Ovary (tissue), 9 donors: ENCODE results near the gene CSF1R. TPM values are rescaled to one million over a fixed set of nuclear protein-coding genes. Genes with fewer than 3 reads are reported as not detected.

Experiments
- DNase-seq, 5 donors: peaks; one replicate each; pipeline ENCODE4 v3.0.0-alpha.2; 2019 to 2020
- H3K27ac ChIP-seq, 2 donors: fragments of 200-600 bp; one replicate each; pipeline versions ENCODE4 v1.5.1 to v1.8.0; 2019 to 2022
- H3K27me3 ChIP-seq: fragments of 200-600 bp; one replicate; pipeline ENCODE4 v1.8.0; 2022
- H3K36me3 ChIP-seq: fragments of 200-600 bp; sonication (generic); one replicate; pipeline ENCODE4 v1.5.1; 2019
- H3K4me1 ChIP-seq: one replicate; pipeline ENCODE4 v1.8.1; 2013; ENCODE audit warnings: mild to moderate bottlenecking, moderate library complexity; ENCODE audit not compliant: insufficient read depth
- H3K4me3 ChIP-seq: fragments of 200-600 bp; sonication (generic); one replicate; pipeline ENCODE4 v1.5.1; 2017
- H3K9me3 ChIP-seq, 2 donors: fragments of 200-600 bp in 1 of 2; sonication (generic) in 1 of 2; one replicate each; pipeline versions ENCODE4 v1.5.1 to v1.8.1; 2013 to 2019; ENCODE audit warnings: mild to moderate bottlenecking in 1 of 2, moderate library complexity in 1 of 2
- EP300 ChIP-seq: sonication (generic); formaldehyde crosslinking; IDR thresholded peaks from one replicate; pipeline ENCODE4 v1.6.1; 2017; ENCODE audit warnings: antibody characterized with exemption
- POLR2A ChIP-seq: fragments of 450-650 bp; IDR thresholded peaks from one replicate; pipeline ENCODE4 v1.6.1; 2017; ENCODE audit warnings: antibody characterized with exemption, mild to moderate bottlenecking, moderate library complexity
- WGBS, 3 donors: extraction: QIAGEN DNeasy Blood & Tissue Kit in 1 of 3; methylation state at CpG; one replicate each; pipeline versions ENCODE4 v1.1.5 to v1.1.7; 2013 to 2017; 5-methylcytosine and 5-hydroxymethylcytosine counted together
- intact Hi-C, 4 donors: fragments of 100-400 bp; cut with DNase I; formaldehyde crosslinking; loops; one replicate each; pipeline versions ENCODE4 v1.11.0 to v1.15.1; 2022 to 2023
- polyA plus RNA-seq, 2 donors: library from polyadenylated mRNA; stranded (reverse); fragments of 200-250 nt in 1 of 2; fragments of 350-450 nt in 1 of 2; fragmentation: Illumina TruSeq in 1 of 2; extraction: RNeasy Lipid Tissue Mini Kit (QIAGEN cat#74804) in 1 of 2; gene quantifications; one replicate each; pipeline ENCODE4 v1.2.3, GENCODE V29; 2013 to 2014
- total RNA-seq, 7 donors: library from RNA; depleted of rRNA in 2 of 7; stranded (reverse); fragments of >200 nt in 2 of 7; fragmentation: NEBNext Ultra II Directional in 3 of 7; extraction: Animal tissue kit (Norgen Biotek cat#: 25700) in 3 of 7; gene quantifications; one replicate each; pipeline versions ENCODE4 v1.1.0 to v1.2.4, GENCODE V29; 2016 to 2023
- TF ChIP-seq, protein P1 (sequence below), 3 donors: fragments of 450-650 bp in 2 of 3; fragments of 200-600 bp in 1 of 3; IDR thresholded peaks; one replicate each; pipeline versions ENCODE4 v1.5.1 to v1.8.0; 2016 to 2022; ENCODE audit warnings: antibody characterized with exemption in 3 of 3, mild to moderate bottlenecking in 1 of 3
- donor health status: DM: no; HTN: no; CAD: no; lungs with moderate emphysema.
- donor health status: DM: no; HTN: no; CAD: no.
- donor health status: Bipolar disorder and iron deficiency.
- donor health status: DM: yes; HTN: yes; CAD: no.
- donor health status: DM: no; HTN: no; CAD: no.
- donor health status: DM: yes; HTN: yes; CAD: no.

The CSF1R gene
- total and polyA plus RNA-seq, 9 donors: 7.6 to 41.9 (median 16.4) TPM

GRCh38 chr5:150108711-150109514 lies 22.6 kb upstream of the CSF1R start:
- Histone ChIP-seq H3K36me3 (no peaks in the 10 kb centered on the region), H3K27me3 (no peaks in the 10 kb centered on the region), H3K9me3 (no peaks in the 10 kb centered on the region), H3K4me1 (peaks cover 4% of the 10 kb centered on the region), H3K27ac (no peak overlapping the region), H3K4me3 (no peak overlapping the region)
- intact Hi-C loops: no loop called here
- DNase-seq: no peak
- 90 to 94% (median 91%) methylated on average over 11 of the region's 11 CpGs for WGBS, 3 donors
- no peak for TF ChIP-seq POLR2A
- TF ChIP-seq EP300: no peak
- TF ChIP-seq, protein P1, sequence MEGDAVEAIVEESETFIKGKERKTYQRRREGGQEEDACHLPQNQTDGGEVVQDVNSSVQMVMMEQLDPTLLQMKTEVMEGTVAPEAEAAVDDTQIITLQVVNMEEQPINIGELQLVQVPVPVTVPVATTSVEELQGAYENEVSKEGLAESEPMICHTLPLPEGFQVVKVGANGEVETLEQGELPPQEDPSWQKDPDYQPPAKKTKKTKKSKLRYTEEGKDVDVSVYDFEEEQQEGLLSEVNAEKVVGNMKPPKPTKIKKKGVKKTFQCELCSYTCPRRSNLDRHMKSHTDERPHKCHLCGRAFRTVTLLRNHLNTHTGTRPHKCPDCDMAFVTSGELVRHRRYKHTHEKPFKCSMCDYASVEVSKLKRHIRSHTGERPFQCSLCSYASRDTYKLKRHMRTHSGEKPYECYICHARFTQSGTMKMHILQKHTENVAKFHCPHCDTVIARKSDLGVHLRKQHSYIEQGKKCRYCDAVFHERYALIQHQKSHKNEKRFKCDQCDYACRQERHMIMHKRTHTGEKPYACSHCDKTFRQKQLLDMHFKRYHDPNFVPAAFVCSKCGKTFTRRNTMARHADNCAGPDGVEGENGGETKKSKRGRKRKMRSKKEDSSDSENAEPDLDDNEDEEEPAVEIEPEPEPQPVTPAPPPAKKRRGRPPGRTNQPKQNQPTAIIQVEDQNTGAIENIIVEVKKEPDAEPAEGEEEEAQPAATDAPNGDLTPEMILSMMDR (IDR thresholded peaks at IDR 0.05): no peak

DNA sequence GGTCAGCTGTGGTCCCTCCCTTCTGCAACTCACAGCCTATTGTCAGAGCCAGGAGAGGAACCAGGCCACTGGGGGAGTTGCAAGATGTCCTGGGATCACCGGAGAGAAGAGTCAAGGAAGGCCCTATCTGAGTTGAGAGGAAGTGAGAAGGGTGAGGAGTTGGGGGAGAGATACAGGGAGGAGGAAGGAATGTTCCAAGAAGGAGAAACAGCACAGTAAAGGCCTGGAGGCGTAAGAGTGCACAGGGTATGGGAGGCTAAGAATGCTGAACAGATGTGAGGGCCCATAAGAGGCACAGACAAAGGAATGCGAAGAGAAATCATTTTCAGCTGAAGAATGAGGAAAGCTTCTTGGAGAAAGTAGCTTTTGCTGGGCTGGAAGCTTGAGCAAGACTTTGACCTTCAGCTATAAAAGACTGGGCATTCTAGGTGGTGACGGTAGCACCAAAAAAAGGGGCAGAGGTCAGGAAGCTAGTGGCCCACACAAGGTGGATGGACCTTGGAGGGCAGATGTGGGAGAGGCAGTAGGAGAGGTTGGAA lies 21.6 kb upstream of the CSF1R start:
- peak in 1 of 5 donors; percentile 32 for DNase-seq
- intact Hi-C loops: no loop called here
- H3K27me3 ChIP-seq: no peaks in the 10 kb centered on the region
- TF ChIP-seq EP300 (no peak), POLR2A (no peak)
- TF ChIP-seq, protein P1 (IDR thresholded peaks at IDR 0.05): no peak
- WGBS, 3 donors: 9 to 28% (median 26%) methylated on average over 4 of the region's 4 CpGs
- H3K4me3 ChIP-seq: no peak overlapping the region
- peaks cover 4% of the 10 kb centered on the region for H3K4me1 ChIP-seq
- H3K27ac ChIP-seq: no peak overlapping the region
- H3K36me3 ChIP-seq: no peaks in the 10 kb centered on the region
- no peaks in the 10 kb centered on the region for H3K9me3 ChIP-seq

DNA sequence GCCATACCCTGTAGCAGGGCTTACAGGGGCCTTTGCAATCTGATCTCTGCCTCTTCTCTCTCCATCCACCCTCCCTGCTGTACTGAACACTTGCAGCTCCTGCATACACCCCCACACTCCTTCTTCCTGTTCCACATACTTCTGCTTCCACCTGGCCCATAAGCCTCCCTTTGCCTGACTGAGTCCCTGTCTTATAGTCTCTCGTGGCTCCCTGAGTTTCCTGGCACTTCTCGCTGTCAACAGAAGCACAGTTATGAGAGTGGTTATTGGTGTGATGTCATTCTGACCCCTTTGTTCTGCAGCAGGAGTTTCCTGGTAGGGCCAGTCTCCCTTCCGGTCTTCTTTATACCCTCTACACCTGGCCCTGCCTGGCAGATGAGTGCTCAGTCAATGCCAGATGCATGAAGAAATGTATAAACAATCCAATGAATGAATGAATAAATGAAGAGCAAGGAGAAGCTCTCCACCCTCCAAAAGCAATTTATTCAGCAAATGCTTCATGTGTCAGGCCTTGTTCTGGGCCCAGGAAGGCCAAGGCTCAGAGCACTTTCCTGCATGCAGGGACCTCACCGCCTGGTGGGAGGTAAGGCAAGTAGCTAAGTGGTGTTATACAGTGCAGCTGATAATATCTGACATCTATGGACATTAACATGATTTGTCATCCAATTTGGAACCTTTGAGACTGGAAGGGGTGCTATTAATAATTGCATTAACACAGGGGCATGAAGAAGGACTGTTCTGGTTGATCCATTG lies 20.5 kb upstream of the CSF1R start:
- no peaks in the 10 kb centered on the region for H3K36me3 ChIP-seq
- intact Hi-C loops: no loop called here
- WGBS, 3 donors: 72 to 75% (median 75%) methylated on average over 4 of the region's 4 CpGs
- H3K4me1 ChIP-seq: no peaks in the 10 kb centered on the region
- H3K9me3 ChIP-seq: no peaks in the 10 kb centered on the region
- DNase-seq: peak in 1 of 5 donors; percentile 19
- TF ChIP-seq EP300 (no peak), POLR2A (no peak)
- TF ChIP-seq, protein P1 (IDR thresholded peaks at IDR 0.05): no peak
- no peaks in the 10 kb centered on the region for H3K27me3 ChIP-seq
- no peak overlapping the region for H3K27ac ChIP-seq
- no peak overlapping the region for H3K4me3 ChIP-seq

DNA sequence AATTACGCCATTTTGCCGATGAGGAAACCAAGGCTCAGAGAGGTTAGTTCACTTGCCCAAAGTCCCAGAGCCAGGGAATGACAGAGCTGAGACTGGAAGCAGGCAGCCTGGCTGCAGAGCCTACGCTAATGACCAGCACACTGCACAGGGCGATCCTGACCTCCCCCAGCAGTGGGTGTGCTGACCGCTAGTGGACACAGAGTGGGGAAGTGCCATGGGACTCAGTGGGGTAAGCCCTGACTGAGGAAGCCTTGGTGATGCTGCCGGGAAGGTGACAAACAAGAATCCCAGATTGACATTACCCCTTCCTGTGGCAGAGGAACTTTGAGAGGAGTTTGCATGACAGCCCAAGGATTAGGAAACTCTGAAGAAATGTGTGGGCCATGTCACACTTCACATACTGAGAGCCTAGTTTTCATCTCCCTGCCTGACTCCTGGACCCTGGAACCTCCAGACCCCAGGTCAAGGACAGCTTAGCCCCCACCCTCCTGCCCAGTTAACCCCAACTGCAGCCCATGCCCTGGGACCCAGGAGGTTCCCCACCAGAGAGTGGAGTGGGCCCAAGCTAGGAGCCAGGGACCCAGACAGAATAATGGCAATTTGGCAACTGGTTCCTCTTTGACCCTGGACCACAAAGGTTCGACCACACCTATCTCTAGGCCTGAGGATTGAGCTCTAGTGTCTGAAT lies 19.7 kb upstream of the CSF1R start:
- H3K27ac ChIP-seq: no peak overlapping the region
- H3K9me3 ChIP-seq: no peaks in the 10 kb centered on the region
- no peaks in the 10 kb centered on the region for H3K36me3 ChIP-seq
- WGBS, 3 donors: 87 to 89% (median 89%) methylated on average over 7 of the region's 7 CpGs
- H3K27me3 ChIP-seq: no peaks in the 10 kb centered on the region
- no peak overlapping the region for H3K4me3 ChIP-seq
- intact Hi-C loops: no loop called here
- DNase-seq: peak in 1 of 5 donors; percentile 19
- TF ChIP-seq POLR2A: no peak
- TF ChIP-seq, protein P1 (IDR thresholded peaks at IDR 0.05): no peak
- no peak for TF ChIP-seq EP300
- no peaks in the 10 kb centered on the region for H3K4me1 ChIP-seq
